T-helper 2 cell treated with Interferon-gamma antibody and Interleukin-4, amounts not matched to agents 5 μg/mL and 100 μg/mL, for 36 hours (primary cell): ENCODE measurements around the gene ZNF579.

ENCODE experiments used
- DNase-seq: peaks from one replicate; pipeline ENCODE4 v3.0.0; 2021; ENCODE audit warnings: low spot score
- H3K27ac Mint-ChIP-seq: one replicate; pipeline ENCODE4 v1.8.0; 2021; ENCODE audit warnings: mild to moderate bottlenecking, mixed read lengths
- H3K27me3 Mint-ChIP-seq: one replicate; pipeline ENCODE4 v1.8.0; 2021; ENCODE audit warnings: low read depth, mixed read lengths
- H3K36me3 Mint-ChIP-seq: one replicate; pipeline ENCODE4 v1.8.0; 2021; ENCODE audit warnings: low read depth, mixed read lengths
- H3K4me1 Mint-ChIP-seq: one replicate; pipeline ENCODE4 v1.8.0; 2021; ENCODE audit warnings: low read depth, mixed read lengths
- H3K4me3 Mint-ChIP-seq: one replicate; pipeline ENCODE4 v1.8.0; 2022; ENCODE audit warnings: mild to moderate bottlenecking, moderate library complexity, mixed read lengths
- H3K9me3 Mint-ChIP-seq: one replicate; pipeline ENCODE4 v1.8.0; 2021; ENCODE audit warnings: mixed read lengths

ZNF579 gene

DNA sequence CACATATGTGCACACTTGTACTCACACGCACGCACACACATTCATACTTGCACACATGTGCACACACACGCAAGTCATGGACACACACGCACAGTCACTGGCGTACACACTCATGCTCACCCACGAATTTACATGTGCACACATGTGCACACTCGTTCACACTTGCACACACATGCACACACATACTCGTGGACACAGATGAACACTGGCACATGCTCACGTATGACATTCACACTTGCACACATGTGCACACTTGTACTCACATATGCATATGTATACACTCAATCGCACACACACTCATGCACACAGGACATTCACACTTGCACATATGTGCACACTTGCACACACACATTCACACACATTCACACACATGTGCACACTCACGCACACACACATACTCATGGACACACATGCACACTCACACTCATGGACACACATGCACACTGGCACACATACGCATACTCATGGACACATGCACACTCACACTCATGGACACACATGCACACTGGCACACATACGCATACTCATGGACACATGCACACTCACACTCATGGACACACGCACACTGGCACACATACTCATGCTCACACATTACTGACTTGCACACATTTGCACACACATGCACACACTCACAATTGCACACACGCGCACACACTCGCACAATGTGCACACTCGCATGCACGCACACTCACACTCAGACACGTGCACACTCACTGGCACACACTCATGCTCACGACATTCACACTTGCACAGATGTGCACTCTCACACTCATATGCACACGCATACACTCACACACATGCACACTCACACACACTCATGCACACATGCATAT, 53.2 kb downstream of the ZNF579 start:
- no peak for DNase-seq
- Mint-ChIP-seq H3K4me3 (no peak overlapping the region), H3K27me3 (no peaks in the 10 kb centered on the region), H3K36me3 (no peaks in the 10 kb centered on the region), H3K27ac (no peak overlapping the region), H3K4me1 (no peaks in the 10 kb centered on the region), H3K9me3 (no peaks in the 10 kb centered on the region)
